ENCODE data around the gene VAV2.

The VAV2 gene

DNA sequence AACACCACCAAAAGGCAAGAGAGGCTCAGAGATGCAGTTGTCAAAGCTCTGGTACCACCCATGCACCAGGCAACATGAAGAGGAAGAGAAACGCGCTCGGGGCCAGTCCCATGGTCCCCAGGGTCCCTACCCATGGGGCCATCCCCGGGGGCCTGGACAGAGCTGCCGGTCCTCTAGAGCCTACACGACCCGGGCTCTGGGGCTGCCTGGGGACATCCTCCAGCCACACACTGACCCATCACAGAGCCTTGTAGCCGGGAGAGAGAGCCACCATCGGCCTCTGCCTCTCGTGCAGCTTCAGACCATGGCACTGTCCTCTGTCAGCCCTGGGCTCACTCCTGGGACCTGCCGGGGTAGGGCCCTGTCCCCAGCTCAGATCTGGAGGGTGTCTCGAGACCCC lies 23.7 kb downstream of the VAV2 start:
- H3K27ac ChIP-seq, result no peak overlapping the region
- TF ChIP-seq, protein P1, sequence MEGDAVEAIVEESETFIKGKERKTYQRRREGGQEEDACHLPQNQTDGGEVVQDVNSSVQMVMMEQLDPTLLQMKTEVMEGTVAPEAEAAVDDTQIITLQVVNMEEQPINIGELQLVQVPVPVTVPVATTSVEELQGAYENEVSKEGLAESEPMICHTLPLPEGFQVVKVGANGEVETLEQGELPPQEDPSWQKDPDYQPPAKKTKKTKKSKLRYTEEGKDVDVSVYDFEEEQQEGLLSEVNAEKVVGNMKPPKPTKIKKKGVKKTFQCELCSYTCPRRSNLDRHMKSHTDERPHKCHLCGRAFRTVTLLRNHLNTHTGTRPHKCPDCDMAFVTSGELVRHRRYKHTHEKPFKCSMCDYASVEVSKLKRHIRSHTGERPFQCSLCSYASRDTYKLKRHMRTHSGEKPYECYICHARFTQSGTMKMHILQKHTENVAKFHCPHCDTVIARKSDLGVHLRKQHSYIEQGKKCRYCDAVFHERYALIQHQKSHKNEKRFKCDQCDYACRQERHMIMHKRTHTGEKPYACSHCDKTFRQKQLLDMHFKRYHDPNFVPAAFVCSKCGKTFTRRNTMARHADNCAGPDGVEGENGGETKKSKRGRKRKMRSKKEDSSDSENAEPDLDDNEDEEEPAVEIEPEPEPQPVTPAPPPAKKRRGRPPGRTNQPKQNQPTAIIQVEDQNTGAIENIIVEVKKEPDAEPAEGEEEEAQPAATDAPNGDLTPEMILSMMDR (conservative IDR thresholded peaks at IDR 0.05), result no peak

DNA sequence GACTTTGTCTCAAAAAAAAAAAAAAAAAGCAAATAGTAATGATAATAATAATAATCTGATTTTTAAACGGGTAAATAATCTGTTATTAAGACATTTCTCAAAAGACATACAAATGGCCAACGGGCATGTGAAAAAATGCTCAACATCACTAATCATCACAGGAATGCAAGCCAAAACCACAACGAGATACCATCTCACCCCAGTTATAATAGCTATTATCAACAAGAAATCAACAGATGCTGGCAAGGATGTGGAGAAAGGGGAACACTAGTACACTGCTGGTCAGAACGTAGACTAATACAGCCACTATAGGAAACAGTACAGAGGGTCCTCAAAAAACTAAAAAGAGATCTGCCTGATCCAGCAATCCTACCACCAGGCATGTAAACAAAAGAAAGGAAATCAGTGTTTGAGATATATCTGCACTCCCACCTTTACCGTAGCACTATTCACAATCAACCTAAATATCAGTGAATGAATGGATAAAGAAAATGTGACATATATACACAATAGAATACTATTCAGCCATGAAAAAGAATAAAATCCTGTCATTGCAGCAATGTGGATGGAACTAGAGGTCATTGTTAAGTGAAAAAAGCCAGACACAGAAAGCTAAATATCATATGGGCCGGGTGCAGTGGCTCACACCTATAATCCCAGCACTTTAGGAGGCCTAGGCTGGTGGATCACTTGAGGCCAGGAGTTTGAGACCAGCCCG lies 24.9 kb downstream of the VAV2 start:
- no peak overlapping the region for H3K27ac ChIP-seq
- TF ChIP-seq, protein P1 (conservative IDR thresholded peaks at IDR 0.05), result no peak

DNA sequence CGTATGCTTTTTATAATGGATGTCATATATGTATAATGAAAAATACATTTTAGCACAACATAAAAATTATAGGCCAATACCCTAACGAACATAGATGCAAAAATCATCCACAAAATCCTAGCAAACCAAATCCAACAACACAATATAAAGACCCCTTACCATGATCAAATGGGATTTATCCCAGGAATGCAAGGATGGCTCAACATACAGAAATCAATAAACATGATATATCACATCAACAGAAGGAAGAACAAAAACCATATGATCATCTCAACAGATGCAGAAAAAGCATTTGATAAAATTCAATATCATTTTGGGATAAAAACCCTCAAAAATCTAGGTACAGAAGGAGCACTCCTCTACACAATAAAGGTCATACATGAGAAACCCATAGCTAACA lies 27.7 kb downstream of the VAV2 start:
- TF ChIP-seq, protein P1 (conservative IDR thresholded peaks at IDR 0.05), result no peak
- no peak overlapping the region for H3K27ac ChIP-seq

DNA sequence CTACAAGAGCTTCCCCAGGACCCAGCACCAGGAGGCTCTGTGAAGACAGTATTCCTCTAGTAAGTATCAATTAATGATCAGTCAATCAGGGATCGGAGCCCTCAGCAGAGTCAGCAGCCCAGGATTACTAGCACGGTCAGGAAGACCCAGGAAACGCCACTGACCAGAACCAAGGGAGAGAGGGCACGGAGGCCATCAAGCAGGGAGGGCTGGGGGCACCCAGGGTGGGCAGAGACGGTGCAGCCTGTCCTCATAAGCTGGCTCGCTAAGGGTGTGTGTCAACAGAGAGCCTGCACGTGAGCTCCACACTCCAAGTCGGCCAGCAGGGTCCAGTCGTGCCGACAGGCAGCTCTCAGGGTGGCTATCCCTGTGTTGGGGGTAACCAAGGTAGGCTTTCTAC lies 29.0 kb downstream of the VAV2 start:
- H3K27ac ChIP-seq, result no peak overlapping the region
- TF ChIP-seq, protein P1 (conservative IDR thresholded peaks at IDR 0.05), result no peak

DNA sequence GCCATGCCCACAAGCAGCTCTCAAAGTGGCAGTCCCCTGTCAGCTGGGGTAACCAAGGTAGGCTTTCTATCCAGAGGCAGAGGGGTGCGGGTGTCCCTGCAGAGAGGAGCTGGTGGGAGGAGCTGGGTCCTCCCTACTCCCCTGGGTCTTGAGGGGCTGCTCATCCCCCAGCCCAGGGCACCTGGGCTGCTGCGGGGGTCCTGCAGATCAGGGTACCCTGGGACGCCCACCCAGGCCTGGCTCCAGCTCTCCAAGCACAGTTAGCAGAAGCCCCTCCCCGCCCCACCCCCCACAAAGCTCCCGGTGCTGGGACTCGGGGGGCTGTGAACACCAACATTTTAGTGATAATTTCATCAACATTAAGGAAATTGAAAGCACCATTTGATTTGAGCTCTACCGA lies 29.8 kb downstream of the VAV2 start:
- TF ChIP-seq, protein P1 (conservative IDR thresholded peaks at IDR 0.05), result no peak
- no peak overlapping the region for H3K27ac ChIP-seq

DNA sequence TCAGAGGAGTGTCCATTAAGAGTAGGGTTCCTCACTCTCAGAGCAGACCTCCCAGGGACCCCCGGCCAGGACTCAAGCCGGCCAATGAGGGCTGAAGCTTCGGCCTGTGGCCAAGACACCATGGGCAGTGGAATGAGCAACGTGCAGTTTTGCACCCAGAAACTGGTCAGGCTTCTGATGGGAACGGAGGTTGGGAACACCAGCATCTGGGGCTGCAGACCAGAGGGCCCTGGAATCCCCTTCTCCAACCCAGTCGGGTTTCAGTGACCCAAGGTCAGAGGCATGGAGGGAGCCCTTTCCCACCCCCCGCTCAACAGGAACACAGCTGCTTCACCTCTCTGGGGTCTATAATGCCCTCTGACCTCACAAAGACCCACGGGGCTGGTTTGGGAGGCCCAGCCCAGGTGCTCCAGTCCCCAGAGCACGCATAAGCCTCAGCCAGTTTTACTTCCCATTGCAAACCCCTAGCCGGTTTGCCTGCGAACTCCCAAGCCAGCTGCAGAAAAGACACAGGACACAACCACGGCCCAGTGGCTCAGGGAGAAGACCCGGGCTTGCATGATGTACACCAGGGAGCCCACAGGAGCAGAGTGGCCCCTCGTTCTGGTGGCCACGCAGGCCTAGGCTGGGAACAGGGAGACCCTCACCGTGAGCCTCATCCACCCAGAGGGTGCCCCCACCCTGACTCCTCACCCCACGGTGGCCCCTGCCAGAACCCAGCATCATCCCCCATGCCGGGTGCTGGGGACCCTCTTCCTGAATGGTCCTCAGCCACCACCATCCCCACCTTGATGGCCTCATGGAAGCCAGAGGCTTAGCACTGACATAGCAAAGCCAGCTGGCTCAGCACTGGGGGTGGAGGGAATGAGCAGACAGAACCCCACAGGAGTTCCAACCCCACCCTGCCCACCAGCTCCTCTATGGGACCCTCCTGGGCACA lies 30.6 kb downstream of the VAV2 start:
- H3K27ac ChIP-seq, result no peak overlapping the region
- TF ChIP-seq, protein P1 (conservative IDR thresholded peaks at IDR 0.05), result no peak

DNA sequence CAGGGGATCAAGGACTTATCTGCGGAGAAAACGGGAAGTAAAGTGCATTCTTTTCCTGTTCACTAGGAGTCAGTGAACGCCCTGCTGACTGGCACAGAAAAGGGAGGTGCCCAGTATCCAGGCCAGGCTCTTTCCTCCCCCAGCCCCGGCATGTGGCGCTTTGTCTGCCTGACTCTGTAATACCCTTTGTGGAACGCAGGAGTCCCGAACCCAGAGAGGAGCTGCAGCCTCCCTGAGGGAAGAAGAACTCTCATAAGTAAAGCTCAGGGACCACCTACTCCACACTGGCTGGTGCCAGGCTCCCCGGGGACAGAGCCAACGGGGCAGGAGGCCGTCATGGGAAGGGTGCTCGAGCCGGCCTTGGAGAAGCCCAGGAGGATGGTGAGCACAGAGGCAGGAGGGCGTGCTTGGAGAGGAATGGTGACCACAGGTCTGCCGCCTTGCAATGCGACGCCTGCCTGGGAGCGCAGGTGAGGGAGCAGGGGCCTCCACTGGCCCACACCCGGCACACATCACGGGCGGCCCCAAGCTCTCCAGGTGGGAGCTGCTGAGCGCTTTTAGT lies 31.5 kb downstream of the VAV2 start:
- TF ChIP-seq, protein P1 (conservative IDR thresholded peaks at IDR 0.05), result no peak
- H3K27ac ChIP-seq, result no peak overlapping the region

All from VCaP (cell line).